Skeletal muscle satellite cell (primary cell): ENCODE measurements around the gene NTF3.

Source experiments
- H3K27me3 ChIP-seq: 2 replicates; pipeline ENCODE4 v1.7.0; 2013; ENCODE audit warnings: low read length; ENCODE audit not compliant: control insufficient read depth, insufficient read depth
- H3K36me3 ChIP-seq: 2 replicates; pipeline ENCODE4 v1.7.0; 2013; ENCODE audit warnings: mild to moderate bottlenecking, control low read depth, low read length; ENCODE audit not compliant: insufficient read depth
- H3K4me1 ChIP-seq: 2 replicates; pipeline ENCODE4 v1.7.0; 2013; ENCODE audit warnings: low read length; ENCODE audit not compliant: control insufficient read depth, insufficient read depth
- H3K4me2 ChIP-seq: 2 replicates; pipeline ENCODE4 v1.7.0; 2013; ENCODE audit warnings: mild to moderate bottlenecking, low read length
- H3K4me3 ChIP-seq: 2 replicates; pipeline ENCODE4 v1.7.0; 2013; ENCODE audit warnings: low read length
- H3K9ac ChIP-seq: 2 replicates; pipeline ENCODE4 v1.7.0; 2013; ENCODE audit warnings: mild to moderate bottlenecking, low read depth, low read length, moderate library complexity
- H3K9me3 ChIP-seq: replicated peaks from 2 replicates; pipeline ENCODE4 v1.7.0; 2013; ENCODE audit warnings: mild to moderate bottlenecking, control low read depth, low read length

NTF3 gene

GRCh38 chr12:5515458-5515857 is 83.5 kb downstream of the NTF3 start:
- H3K4me3 ChIP-seq, result no peak overlapping the region
- H3K4me1 ChIP-seq, result no peaks in the 10 kb centered on the region
- no peak overlapping the region for H3K4me2 ChIP-seq
- no peak overlapping the region for H3K9ac ChIP-seq
- H3K36me3 ChIP-seq, result no peaks in the 10 kb centered on the region
- peaks cover 31% of the 10 kb centered on the region for H3K27me3 ChIP-seq
- H3K9me3 ChIP-seq, result no peaks in the 10 kb centered on the region

GRCh38 chr12:5516371-5517241 is 84.7 kb downstream of the NTF3 start:
- Histone ChIP-seq H3K4me2 (no peak overlapping the region), H3K36me3 (no peaks in the 10 kb centered on the region), H3K27me3 (peaks cover 22% of the 10 kb centered on the region), H3K4me1 (no peaks in the 10 kb centered on the region), H3K9me3 (no peaks in the 10 kb centered on the region), H3K9ac (no peak overlapping the region), H3K4me3 (no peak overlapping the region)

GRCh38 chr12:5518584-5519365 is 86.9 kb downstream of the NTF3 start:
- Histone ChIP-seq H3K36me3 (no peaks in the 10 kb centered on the region), H3K4me1 (no peaks in the 10 kb centered on the region), H3K4me3 (no peak overlapping the region), H3K4me2 (no peak overlapping the region), H3K27me3 (peaks cover 3% of the 10 kb centered on the region), H3K9me3 (peaks cover 5% of the 10 kb centered on the region), H3K9ac (no peak overlapping the region)

- Histone ChIP-seq H3K27me3 (no peaks in the 10 kb centered on the region), H3K4me1 (no peaks in the 10 kb centered on the region), H3K4me2 (no peak overlapping the region)
These were observed 88.1 kb downstream of the NTF3 start for GRCh38 chr12:5520037-5520436.

GRCh38 chr12:5520831-5521230 is 88.9 kb downstream of the NTF3 start:
- Histone ChIP-seq H3K36me3 (no peaks in the 10 kb centered on the region), H3K4me3 (no peak overlapping the region), H3K4me1 (no peaks in the 10 kb centered on the region), H3K9me3 (peaks cover 5% of the 10 kb centered on the region), H3K27me3 (no peaks in the 10 kb centered on the region), H3K4me2 (no peak overlapping the region), H3K9ac (no peak overlapping the region)

More at GRCh38 chr12:5520037-5520436, 88.1 kb downstream of the NTF3 start:
- Histone ChIP-seq H3K4me3 (no peak overlapping the region), H3K9ac (no peak overlapping the region), H3K9me3 (peaks cover 5% of the 10 kb centered on the region), H3K36me3 (no peaks in the 10 kb centered on the region)

GRCh38 chr12:5521456-5522325 is 89.8 kb downstream of the NTF3 start:
- Histone ChIP-seq H3K36me3 (no peaks in the 10 kb centered on the region), H3K4me1 (no peaks in the 10 kb centered on the region), H3K9ac (no peak overlapping the region), H3K4me2 (no peak overlapping the region), H3K27me3 (no peaks in the 10 kb centered on the region), H3K4me3 (no peak overlapping the region), H3K9me3 (peaks cover 5% of the 10 kb centered on the region)

- Histone ChIP-seq H3K36me3 (no peaks in the 10 kb centered on the region), H3K9me3 (peaks cover 5% of the 10 kb centered on the region), H3K4me3 (no peak overlapping the region), H3K27me3 (no peaks in the 10 kb centered on the region), H3K4me2 (no peak overlapping the region), H3K9ac (no peak overlapping the region), H3K4me1 (no peaks in the 10 kb centered on the region)
These were observed 90.8 kb downstream of the NTF3 start for GRCh38 chr12:5522432-5523335.

- no peaks in the 10 kb centered on the region for H3K4me1 ChIP-seq
- no peak overlapping the region for H3K4me3 ChIP-seq
- H3K9ac ChIP-seq, result no peak overlapping the region
- H3K9me3 ChIP-seq, result peaks cover 5% of the 10 kb centered on the region
- no peaks in the 10 kb centered on the region for H3K27me3 ChIP-seq
- no peaks in the 10 kb centered on the region for H3K36me3 ChIP-seq
- no peak overlapping the region for H3K4me2 ChIP-seq
These were observed 91.6 kb downstream of the NTF3 start for GRCh38 chr12:5523396-5524115.

- Histone ChIP-seq H3K9ac (no peak overlapping the region), H3K9me3 (peaks cover 5% of the 10 kb centered on the region), H3K4me3 (no peak overlapping the region)
These were observed 92.3 kb downstream of the NTF3 start for GRCh38 chr12:5524116-5524768.

More at GRCh38 chr12:5524116-5524768, 92.3 kb downstream of the NTF3 start:
- Histone ChIP-seq H3K36me3 (no peaks in the 10 kb centered on the region), H3K27me3 (no peaks in the 10 kb centered on the region), H3K4me2 (no peak overlapping the region), H3K4me1 (no peaks in the 10 kb centered on the region)
